ENCODE results near the gene CD4.
A peak's percentile ranks its signal among the peaks of the same experiment; 100 is the strongest.

CD4 gene

DNA sequence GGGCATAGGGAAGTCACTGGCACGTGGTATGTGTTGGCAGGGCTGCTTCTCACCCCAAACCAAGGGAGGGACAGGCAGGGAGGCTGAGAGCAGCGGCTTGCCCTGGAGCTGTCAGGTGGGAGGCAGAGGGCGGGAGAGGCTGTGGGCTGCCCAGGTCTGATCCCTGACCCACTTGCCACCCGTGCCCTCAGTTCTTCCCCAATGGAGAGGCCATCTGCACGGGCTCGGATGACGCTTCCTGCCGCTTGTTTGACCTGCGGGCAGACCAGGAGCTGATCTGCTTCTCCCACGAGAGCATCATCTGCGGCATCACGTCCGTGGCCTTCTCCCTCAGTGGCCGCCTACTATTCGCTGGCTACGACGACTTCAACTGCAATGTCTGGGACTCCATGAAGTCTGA, 56.1 kb downstream of the CD4 start:
- TF ChIP-seq, protein P1, sequence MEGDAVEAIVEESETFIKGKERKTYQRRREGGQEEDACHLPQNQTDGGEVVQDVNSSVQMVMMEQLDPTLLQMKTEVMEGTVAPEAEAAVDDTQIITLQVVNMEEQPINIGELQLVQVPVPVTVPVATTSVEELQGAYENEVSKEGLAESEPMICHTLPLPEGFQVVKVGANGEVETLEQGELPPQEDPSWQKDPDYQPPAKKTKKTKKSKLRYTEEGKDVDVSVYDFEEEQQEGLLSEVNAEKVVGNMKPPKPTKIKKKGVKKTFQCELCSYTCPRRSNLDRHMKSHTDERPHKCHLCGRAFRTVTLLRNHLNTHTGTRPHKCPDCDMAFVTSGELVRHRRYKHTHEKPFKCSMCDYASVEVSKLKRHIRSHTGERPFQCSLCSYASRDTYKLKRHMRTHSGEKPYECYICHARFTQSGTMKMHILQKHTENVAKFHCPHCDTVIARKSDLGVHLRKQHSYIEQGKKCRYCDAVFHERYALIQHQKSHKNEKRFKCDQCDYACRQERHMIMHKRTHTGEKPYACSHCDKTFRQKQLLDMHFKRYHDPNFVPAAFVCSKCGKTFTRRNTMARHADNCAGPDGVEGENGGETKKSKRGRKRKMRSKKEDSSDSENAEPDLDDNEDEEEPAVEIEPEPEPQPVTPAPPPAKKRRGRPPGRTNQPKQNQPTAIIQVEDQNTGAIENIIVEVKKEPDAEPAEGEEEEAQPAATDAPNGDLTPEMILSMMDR (IDR thresholded peaks at IDR 0.05; ENCODE audit: low read depth, low read length): no peak
- in situ Hi-C loops (cut with HindIII; ENCODE audit: low sequenced_read_pairs): no loop called here
- no peak overlapping the region for H3K4me3 ChIP-seq (ENCODE audit: low read depth, low read length)
- no peak for DNase-seq (ENCODE audit: low read depth, low spot score)

- DNase-seq (ENCODE audit: low read depth, low spot score): no peak
- TF ChIP-seq, protein P1 (IDR thresholded peaks at IDR 0.05; ENCODE audit: low read depth, low read length): no peak
- H3K4me3 ChIP-seq (ENCODE audit: low read depth, low read length): no peak overlapping the region
- in situ Hi-C loops (cut with HindIII; ENCODE audit: low sequenced_read_pairs): no loop called here
These were observed 57.1 kb downstream of the CD4 start for GRCh38 chr12:6846316-6846869.

DNA sequence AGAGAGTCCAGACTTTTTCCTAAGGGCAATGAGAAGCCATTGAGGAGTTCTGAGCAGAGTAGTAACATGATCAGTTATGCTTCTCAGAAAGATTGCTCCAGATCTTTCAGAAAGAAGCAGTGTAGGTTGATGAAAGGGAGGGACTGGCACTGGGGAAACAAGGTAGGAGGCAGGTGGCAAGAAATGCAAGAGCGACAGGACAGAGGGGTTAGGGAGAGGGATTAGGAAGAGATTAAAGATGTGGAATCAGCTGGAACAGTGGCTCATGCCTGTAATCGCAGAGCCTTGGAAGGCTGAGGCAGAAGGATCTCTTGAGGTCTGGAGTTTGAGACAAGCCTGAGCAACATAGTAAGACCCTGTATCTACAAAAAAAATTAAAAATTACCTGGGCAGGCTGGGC, 58.3 kb downstream of the CD4 start:
- no peak for DNase-seq (ENCODE audit: low read depth, low spot score)
- H3K4me3 ChIP-seq (ENCODE audit: low read depth, low read length): no peak overlapping the region
- in situ Hi-C loops (cut with HindIII; ENCODE audit: low sequenced_read_pairs): no loop called here
- TF ChIP-seq, protein P1 (IDR thresholded peaks at IDR 0.05; ENCODE audit: low read depth, low read length): no peak

GRCh38 chr12:6849427-6849826, 60.1 kb downstream of the CD4 start:
- in situ Hi-C loops (cut with HindIII; ENCODE audit: low sequenced_read_pairs): no loop called here

DNA sequence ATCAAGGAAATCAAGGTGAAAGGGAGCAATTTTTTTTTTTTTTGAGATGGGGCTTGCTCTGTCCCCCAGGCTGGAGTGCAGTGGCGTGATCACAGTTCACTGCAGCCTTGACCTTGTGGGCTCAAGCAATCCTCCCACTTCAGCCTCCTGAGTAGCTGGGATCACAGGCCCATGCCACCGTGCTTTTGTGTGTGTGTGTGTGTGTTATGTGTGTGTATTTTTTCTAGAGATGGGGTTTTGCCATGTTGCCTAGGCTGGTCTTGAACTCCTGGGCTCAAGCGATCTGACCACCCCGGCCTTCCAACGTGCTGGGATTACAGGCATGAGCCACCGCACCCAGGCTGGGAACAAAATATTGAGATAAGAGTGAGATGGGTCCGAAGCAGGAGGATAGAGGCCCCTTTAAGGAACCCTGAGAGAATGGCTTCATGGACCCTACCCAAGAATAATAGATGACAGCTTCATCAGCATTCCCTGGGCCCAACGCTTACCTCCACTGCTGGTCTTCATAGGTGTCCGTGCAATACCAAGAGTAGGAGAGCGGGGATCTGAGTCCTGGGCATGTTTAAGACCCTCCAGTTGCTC, 60.7 kb downstream of the CD4 start:
- in situ Hi-C loops (cut with HindIII; ENCODE audit: low sequenced_read_pairs): no loop called here
- H3K4me3 ChIP-seq (ENCODE audit: low read depth, low read length): peak overlapping the region; percentile 83
- TF ChIP-seq, protein P1 (IDR thresholded peaks at IDR 0.05; ENCODE audit: low read depth, low read length): no peak
- no peak for DNase-seq (ENCODE audit: low read depth, low spot score)

More at GRCh38 chr12:6849427-6849826, 60.1 kb downstream of the CD4 start:
- TF ChIP-seq, protein P1 (IDR thresholded peaks at IDR 0.05; ENCODE audit: low read depth, low read length): no peak
- H3K4me3 ChIP-seq (ENCODE audit: low read depth, low read length): no peak overlapping the region
- no peak for DNase-seq (ENCODE audit: low read depth, low spot score)

DNA sequence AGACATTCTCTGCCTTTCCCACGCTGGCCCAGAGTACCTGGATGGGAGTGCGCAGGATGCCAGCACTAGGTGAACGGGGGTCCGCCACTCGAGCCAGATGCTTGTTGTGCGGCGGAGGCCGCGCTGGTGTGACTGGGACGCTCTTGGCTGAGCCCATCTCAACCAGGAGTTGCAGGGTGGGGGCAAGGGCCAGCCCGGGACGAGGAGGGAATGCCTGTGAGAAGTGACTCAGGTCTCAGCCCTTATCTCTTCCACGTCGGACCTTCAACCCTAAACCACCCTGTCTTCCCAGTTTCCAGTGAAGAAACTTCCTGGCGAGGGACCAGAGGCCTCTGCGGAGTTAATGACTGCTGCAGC, 61.4 kb downstream of the CD4 start:
- no peak for DNase-seq (ENCODE audit: low read depth, low spot score)
- peak overlapping the region; percentile 83 for H3K4me3 ChIP-seq (ENCODE audit: low read depth, low read length)
- TF ChIP-seq, protein P1 (IDR thresholded peaks at IDR 0.05; ENCODE audit: low read depth, low read length): no peak
- in situ Hi-C loops (cut with HindIII; ENCODE audit: low sequenced_read_pairs): no loop called here
